Measurements from ENCODE around the gene BATF.

The BATF gene

GRCh38 chr14:75591987-75592575, 69.8 kb downstream of the BATF start:
- no peak for DNase-seq (ENCODE audit: low read depth in 2 of 2, low spot score in 1 of 2)

GRCh38 chr14:75595226-75595625, 73.0 kb downstream of the BATF start:
- no peak for DNase-seq (ENCODE audit: low read depth in 2 of 2, low spot score in 1 of 2)

Measured in stimulated activated CD8-positive, alpha-beta memory T cell treated with anti-CD3 and anti-CD28 coated beads, Interleukin-4, amount 100 ng/mL, for 1 hour (primary cell).